Lower leg skin (tissue), 4 donors: ENCODE results near the gene NPHS1. TPM values are rescaled to one million over a fixed set of nuclear protein-coding genes. Genes with fewer than 3 reads are reported as not detected.

Experiments used
- DNase-seq, 2 donors: peaks; one replicate each; pipeline ENCODE4 v3.0.0-alpha.2; 2019; ENCODE audit warnings: low spot score in 2 of 2
- H3K4me3 ChIP-seq: fragments of 200-600 bp; sonication (generic); 2 replicates; pipeline ENCODE4 v1.5.1; 2017; ENCODE audit warnings: mild to moderate bottlenecking, low read depth; ENCODE audit not compliant: poor library complexity, severe bottlenecking
- POLR2A ChIP-seq, 2 donors: fragments of 450-650 bp; IDR thresholded peaks; one replicate each; pipeline ENCODE4 v1.6.1; 2016 to 2017; ENCODE audit warnings: antibody characterized with exemption in 2 of 2, mild to moderate bottlenecking in 1 of 2, moderate library complexity in 1 of 2
- WGBS, 2 donors: methylation state at CpG; one replicate each; pipeline ENCODE4 v1.1.5; 2018; 5-methylcytosine and 5-hydroxymethylcytosine counted together
- intact Hi-C: fragments of 100-400 bp; cut with DNase I; formaldehyde crosslinking; loops from one replicate; pipeline ENCODE4 v1.15.0; 2023; ENCODE audit warnings: low total_unique reads
- total RNA-seq, 4 donors: library from RNA; depleted of rRNA; stranded (reverse); fragments of >200 nt; gene quantifications; one replicate each; pipeline ENCODE4 v1.1.0, GENCODE V29; 2016
- TF ChIP-seq, protein P1 (sequence below), 3 donors: fragments of 450-650 bp; IDR thresholded peaks; one replicate each; pipeline ENCODE4 v1.5.1; 2016; ENCODE audit warnings: antibody characterized with exemption in 3 of 3, mild to moderate bottlenecking in 3 of 3, moderate library complexity in 2 of 3

The NPHS1 gene
- total RNA-seq, 4 donors from 2014 or later: not detected

DNA sequence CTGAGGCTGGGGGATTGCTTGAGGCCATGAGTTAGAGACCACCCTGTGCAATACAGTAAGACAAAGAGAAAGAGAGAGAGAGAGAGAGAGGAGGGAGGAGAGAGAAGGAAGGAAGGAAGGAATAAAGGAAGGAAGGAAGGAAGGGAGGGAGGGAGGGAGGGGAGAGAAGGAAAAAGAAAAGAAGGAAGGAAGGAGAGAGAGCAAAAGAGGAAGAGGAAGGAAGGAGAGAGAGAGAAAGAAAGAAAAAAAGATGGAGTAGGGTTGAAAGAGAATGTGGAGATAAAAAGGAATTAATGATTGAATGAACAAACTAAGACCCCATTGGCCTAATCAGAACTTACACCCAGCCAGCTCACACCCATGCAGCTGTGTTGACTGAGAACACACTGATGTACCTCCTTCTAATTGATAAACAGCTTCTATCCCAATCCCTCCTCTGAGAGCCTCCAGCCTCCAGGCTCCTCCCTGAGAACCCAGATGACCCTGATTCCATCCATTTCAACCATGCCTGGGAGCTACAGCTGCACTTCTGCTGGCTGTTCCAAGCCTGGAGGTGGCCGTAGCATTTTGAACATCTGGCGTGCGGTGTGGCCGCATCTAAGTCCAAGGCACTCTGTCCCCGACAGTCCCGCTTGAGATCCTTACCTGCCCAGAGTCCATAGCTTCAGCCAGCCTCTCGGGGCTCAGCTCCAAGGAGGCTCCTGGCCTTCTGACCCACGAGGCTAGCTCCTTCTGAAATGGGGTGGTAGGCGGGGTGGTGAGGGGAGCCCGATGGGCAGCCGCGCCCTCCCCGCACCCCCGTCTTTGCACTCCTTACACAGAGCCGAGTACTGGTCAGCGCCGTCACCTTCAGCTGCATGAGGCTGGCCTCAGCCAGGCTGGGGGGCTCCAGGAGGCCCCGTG lies 40.7 kb downstream of the NPHS1 start:
- TF ChIP-seq, protein P1, sequence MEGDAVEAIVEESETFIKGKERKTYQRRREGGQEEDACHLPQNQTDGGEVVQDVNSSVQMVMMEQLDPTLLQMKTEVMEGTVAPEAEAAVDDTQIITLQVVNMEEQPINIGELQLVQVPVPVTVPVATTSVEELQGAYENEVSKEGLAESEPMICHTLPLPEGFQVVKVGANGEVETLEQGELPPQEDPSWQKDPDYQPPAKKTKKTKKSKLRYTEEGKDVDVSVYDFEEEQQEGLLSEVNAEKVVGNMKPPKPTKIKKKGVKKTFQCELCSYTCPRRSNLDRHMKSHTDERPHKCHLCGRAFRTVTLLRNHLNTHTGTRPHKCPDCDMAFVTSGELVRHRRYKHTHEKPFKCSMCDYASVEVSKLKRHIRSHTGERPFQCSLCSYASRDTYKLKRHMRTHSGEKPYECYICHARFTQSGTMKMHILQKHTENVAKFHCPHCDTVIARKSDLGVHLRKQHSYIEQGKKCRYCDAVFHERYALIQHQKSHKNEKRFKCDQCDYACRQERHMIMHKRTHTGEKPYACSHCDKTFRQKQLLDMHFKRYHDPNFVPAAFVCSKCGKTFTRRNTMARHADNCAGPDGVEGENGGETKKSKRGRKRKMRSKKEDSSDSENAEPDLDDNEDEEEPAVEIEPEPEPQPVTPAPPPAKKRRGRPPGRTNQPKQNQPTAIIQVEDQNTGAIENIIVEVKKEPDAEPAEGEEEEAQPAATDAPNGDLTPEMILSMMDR (IDR thresholded peaks at IDR 0.05): no peak
- no peak for TF ChIP-seq POLR2A (IDR thresholded peaks at IDR 0.05)
- H3K4me3 ChIP-seq: no peak overlapping the region
- DNase-seq: no peak
- intact Hi-C loops: no loop called here
- WGBS, 2 donors: 66 to 73% methylated on average over 5 to 18 of the region's 18 CpGs

DNA sequence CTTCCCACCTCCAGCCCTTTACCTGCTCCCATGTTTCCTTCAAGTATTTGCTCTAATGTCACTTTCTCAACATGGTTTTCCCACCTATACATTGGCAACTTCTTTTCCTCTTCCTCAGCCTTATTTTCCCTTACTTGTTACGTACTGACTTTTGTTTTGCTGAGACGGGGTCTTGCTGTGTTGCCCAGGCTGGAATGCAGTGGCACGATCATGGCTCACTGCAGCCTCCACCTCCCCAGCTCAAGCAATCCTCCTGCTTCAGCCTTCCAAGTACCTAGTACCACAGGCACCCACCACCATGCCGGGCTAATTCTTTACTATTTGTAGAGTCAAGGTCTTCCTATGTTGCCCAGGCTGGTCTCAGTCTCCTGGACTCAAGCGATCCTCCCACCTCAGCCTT lies 44.7 kb downstream of the NPHS1 start:
- H3K4me3 ChIP-seq: no peak overlapping the region
- intact Hi-C loops: no loop called here
- WGBS, 2 donors: 88 to 91% methylated on average over 5 of the region's 5 CpGs
- TF ChIP-seq, protein P1 (IDR thresholded peaks at IDR 0.05): no peak
- TF ChIP-seq POLR2A (IDR thresholded peaks at IDR 0.05): no peak
- DNase-seq: no peak

DNA sequence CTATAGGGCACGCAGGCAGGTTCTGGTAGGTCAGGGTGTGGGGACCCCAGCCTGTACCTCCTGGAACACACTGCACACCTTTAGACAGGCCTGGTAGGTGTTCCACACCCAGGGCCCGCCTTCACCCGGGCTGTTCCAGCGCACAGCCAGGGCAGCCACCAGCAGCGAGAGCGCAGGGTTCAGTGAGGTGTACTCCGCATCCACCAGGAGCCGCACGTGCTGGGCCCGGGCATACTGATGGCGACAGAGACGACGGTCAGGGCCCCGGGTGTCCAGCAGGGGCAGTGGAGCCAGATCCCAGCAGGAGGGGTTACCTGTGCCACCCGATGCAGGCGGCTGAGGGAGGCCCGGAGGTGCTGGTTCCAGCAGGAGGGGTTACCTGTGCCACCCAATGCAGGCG lies 45.7 kb downstream of the NPHS1 start:
- WGBS, 2 donors: 90 to 91% methylated on average over 18 of the region's 18 CpGs
- intact Hi-C loops: no loop called here
- no peak overlapping the region for H3K4me3 ChIP-seq
- TF ChIP-seq POLR2A (IDR thresholded peaks at IDR 0.05): no peak
- TF ChIP-seq, protein P1 (IDR thresholded peaks at IDR 0.05): no peak
- DNase-seq: no peak

DNA sequence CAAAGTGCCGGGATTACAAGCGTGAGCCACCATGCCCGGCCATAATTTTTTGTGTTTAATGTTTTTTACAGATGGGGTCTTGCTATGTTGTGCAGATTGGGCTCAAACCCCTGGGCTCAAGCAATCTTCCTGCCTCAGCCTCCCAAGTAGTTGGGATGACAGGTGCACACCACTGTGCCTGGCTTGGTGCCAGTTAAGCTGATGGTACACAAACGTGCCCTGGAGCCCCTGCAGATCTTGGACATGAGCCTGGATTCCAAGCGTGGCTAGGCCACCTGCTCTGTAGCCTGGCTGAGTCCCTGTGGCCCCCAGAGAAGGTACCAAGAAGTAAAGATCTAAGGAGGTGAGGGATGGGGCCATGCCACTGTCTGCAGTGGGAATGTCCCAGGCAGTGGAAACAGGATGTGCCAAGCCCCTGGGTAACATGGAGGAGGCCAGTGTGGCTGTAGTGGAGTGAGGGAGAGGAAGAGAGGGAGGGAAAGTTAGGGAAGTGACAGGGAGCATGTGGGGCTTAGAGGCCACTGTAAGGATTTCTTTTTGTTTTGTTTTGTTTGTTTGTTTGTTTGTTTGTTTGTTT lies 46.7 kb downstream of the NPHS1 start:
- no peak for DNase-seq
- intact Hi-C loops: no loop called here
- TF ChIP-seq, protein P1 (IDR thresholded peaks at IDR 0.05): no peak
- 59 to 63% methylated on average over 5 of the region's 5 CpGs for WGBS, 2 donors
- H3K4me3 ChIP-seq: no peak overlapping the region

DNA sequence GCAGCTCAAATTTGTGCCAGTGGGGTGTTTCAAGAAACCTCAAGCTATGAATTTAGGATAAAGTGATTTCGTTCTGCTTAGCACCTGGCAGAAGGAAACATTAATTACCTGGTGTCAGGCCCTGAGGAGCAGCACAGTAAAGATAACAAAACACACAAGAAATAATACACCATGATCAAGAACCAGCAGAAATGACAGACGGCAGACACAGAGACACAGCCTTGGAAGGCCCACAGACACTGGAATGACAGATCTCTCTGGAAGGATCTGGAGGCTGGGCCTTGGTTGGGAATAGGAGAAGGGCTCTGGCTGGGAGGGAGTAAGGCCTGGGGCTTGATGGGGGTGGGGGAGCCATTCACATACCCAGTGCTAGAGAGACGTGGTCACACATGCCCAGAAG lies 50.5 kb downstream of the NPHS1 start:
- intact Hi-C loops: no loop called here
- H3K4me3 ChIP-seq: no peak overlapping the region
- TF ChIP-seq POLR2A (IDR thresholded peaks at IDR 0.05): no peak
- TF ChIP-seq, protein P1 (IDR thresholded peaks at IDR 0.05): no peak
- 52 to 56% methylated on average over 3 of the region's 3 CpGs for WGBS, 2 donors
- DNase-seq: no peak
